IgD-negative memory B cell (primary cell): ENCODE results near the gene ARHGAP22. TPM values are rescaled to one million over a fixed set of nuclear protein-coding genes. Genes with fewer than 3 reads are reported as not detected.

Experiments
- H3K27ac Mint-ChIP-seq, 3 donors: one replicate each; pipeline ENCODE4 v1.8.0; 2020 to 2022; ENCODE audit warnings: mild to moderate bottlenecking in 3 of 3, mixed read lengths in 3 of 3, moderate library complexity in 1 of 3
- H3K27me3 Mint-ChIP-seq: one replicate; pipeline ENCODE4 v1.8.0; 2021; ENCODE audit warnings: mixed read lengths
- H3K36me3 Mint-ChIP-seq: one replicate; pipeline ENCODE4 v1.8.0; 2020; ENCODE audit warnings: mild to moderate bottlenecking, mixed read lengths
- H3K4me1 Mint-ChIP-seq, 3 donors: one replicate each; pipeline ENCODE4 v1.8.0; 2020 to 2022; ENCODE audit warnings: mixed read lengths in 3 of 3, mild to moderate bottlenecking in 1 of 3
- H3K4me3 Mint-ChIP-seq, 4 donors: one replicate each; pipeline ENCODE4 v1.8.0; 2020 to 2022; ENCODE audit warnings: mild to moderate bottlenecking in 4 of 4, mixed read lengths in 4 of 4, moderate library complexity in 3 of 4
- H3K9me3 Mint-ChIP-seq, 3 donors: one replicate each; pipeline ENCODE4 v1.8.0; 2020 to 2021; ENCODE audit warnings: mixed read lengths in 3 of 3, mild to moderate bottlenecking in 1 of 3
- polyA plus RNA-seq: library from polyadenylated mRNA; unstranded; fragments of 300-500 nt; fragmentation: Illumina TruSeq; gene quantifications from one replicate; pipeline ENCODE4 v1.2.3, GENCODE V29; 2021

ARHGAP22 gene
- polyA plus RNA-seq, 1 donor from 2014 or later, result 0.64 TPM

- Mint-ChIP-seq H3K4me1 (peaks cover 0 to 3% (median 0%) of the 10 kb centered on the region in 3 donors), H3K9me3 (no peaks in the 10 kb centered on the region), H3K27me3 (peaks cover 6% of the 10 kb centered on the region), H3K36me3 (no peaks in the 10 kb centered on the region), H3K27ac (no peak overlapping the region), H3K4me3 (no peak overlapping the region)
Measured at GRCh38 chr10:48459270-48460150, 145.4 kb downstream of the ARHGAP22 start.

- no peaks in the 10 kb centered on the region for H3K36me3 Mint-ChIP-seq
- no peak overlapping the region for H3K27ac Mint-ChIP-seq
- H3K9me3 Mint-ChIP-seq, result no peaks in the 10 kb centered on the region
- no peak overlapping the region for H3K4me3 Mint-ChIP-seq
- H3K27me3 Mint-ChIP-seq, result peaks cover 8% of the 10 kb centered on the region
- H3K4me1 Mint-ChIP-seq, result peaks cover 0 to 3% (median 0%) of the 10 kb centered on the region in 3 donors
Measured at GRCh38 chr10:48458662-48459048, 146.2 kb downstream of the ARHGAP22 start.

GRCh38 chr10:48457949-48458661 is 146.8 kb downstream of the ARHGAP22 start:
- no peaks in the 10 kb centered on the region for H3K36me3 Mint-ChIP-seq
- no peak overlapping the region for H3K27ac Mint-ChIP-seq
- H3K4me1 Mint-ChIP-seq, result peaks cover 0 to 3% (median 0%) of the 10 kb centered on the region in 3 donors
- no peak overlapping the region for H3K4me3 Mint-ChIP-seq
- H3K9me3 Mint-ChIP-seq, result no peaks in the 10 kb centered on the region
- peaks cover 8% of the 10 kb centered on the region for H3K27me3 Mint-ChIP-seq

- H3K9me3 Mint-ChIP-seq, result no peaks in the 10 kb centered on the region
- H3K27ac Mint-ChIP-seq, result peak overlapping the region in 1 of 3 donors; percentile 31
- peak overlapping the region in 1 of 4 donors; percentile 71 for H3K4me3 Mint-ChIP-seq
- H3K36me3 Mint-ChIP-seq, result no peaks in the 10 kb centered on the region
- H3K27me3 Mint-ChIP-seq, result peaks cover 8% of the 10 kb centered on the region
- H3K4me1 Mint-ChIP-seq, result peaks cover 0 to 3% (median 0%) of the 10 kb centered on the region in 3 donors
Measured at GRCh38 chr10:48456808-48457761, 147.8 kb downstream of the ARHGAP22 start.

GRCh38 chr10:48456361-48456804 is 148.5 kb downstream of the ARHGAP22 start:
- no peak overlapping the region for H3K27ac Mint-ChIP-seq
- H3K36me3 Mint-ChIP-seq, result no peaks in the 10 kb centered on the region
- peaks cover 8% of the 10 kb centered on the region for H3K27me3 Mint-ChIP-seq
- H3K4me1 Mint-ChIP-seq, result peaks cover 0 to 3% (median 0%) of the 10 kb centered on the region in 3 donors
- H3K9me3 Mint-ChIP-seq, result no peaks in the 10 kb centered on the region
- peak overlapping the region in 2 of 4 donors; percentile 23 to 49 for H3K4me3 Mint-ChIP-seq

- peaks cover 0 to 3% (median 0%) of the 10 kb centered on the region in 3 donors for H3K4me1 Mint-ChIP-seq
- no peak overlapping the region for H3K27ac Mint-ChIP-seq
- no peaks in the 10 kb centered on the region for H3K9me3 Mint-ChIP-seq
- no peaks in the 10 kb centered on the region for H3K36me3 Mint-ChIP-seq
- H3K27me3 Mint-ChIP-seq, result peaks cover 8% of the 10 kb centered on the region
- H3K4me3 Mint-ChIP-seq, result no peak overlapping the region
Measured at GRCh38 chr10:48455392-48456151, 149.3 kb downstream of the ARHGAP22 start.

- Mint-ChIP-seq H3K36me3 (no peaks in the 10 kb centered on the region), H3K4me3 (no peak overlapping the region), H3K4me1 (peaks cover 0 to 3% (median 0%) of the 10 kb centered on the region in 3 donors), H3K9me3 (no peaks in the 10 kb centered on the region), H3K27ac (no peak overlapping the region), H3K27me3 (peaks cover 8% of the 10 kb centered on the region)
Measured at GRCh38 chr10:48455055-48455391, 149.8 kb downstream of the ARHGAP22 start.

- Mint-ChIP-seq H3K9me3 (no peaks in the 10 kb centered on the region), H3K4me1 (peaks cover 0 to 3% (median 0%) of the 10 kb centered on the region in 3 donors), H3K27me3 (peaks cover 8% of the 10 kb centered on the region), H3K36me3 (no peaks in the 10 kb centered on the region), H3K4me3 (no peak overlapping the region), H3K27ac (no peak overlapping the region)
Measured at GRCh38 chr10:48454302-48455054, 150.4 kb downstream of the ARHGAP22 start.

- Mint-ChIP-seq H3K27ac (no peak overlapping the region), H3K9me3 (no peaks in the 10 kb centered on the region), H3K36me3 (no peaks in the 10 kb centered on the region), H3K27me3 (peaks cover 8% of the 10 kb centered on the region), H3K4me3 (no peak overlapping the region), H3K4me1 (peaks cover 0 to 3% (median 0%) of the 10 kb centered on the region in 3 donors)
Measured at GRCh38 chr10:48453451-48454301, 151.2 kb downstream of the ARHGAP22 start.

GRCh38 chr10:48452879-48453412 is 151.9 kb downstream of the ARHGAP22 start:
- peaks cover 0 to 3% (median 0%) of the 10 kb centered on the region in 3 donors for H3K4me1 Mint-ChIP-seq
- H3K27me3 Mint-ChIP-seq, result peaks cover 8% of the 10 kb centered on the region
- no peak overlapping the region for H3K27ac Mint-ChIP-seq
- no peak overlapping the region for H3K4me3 Mint-ChIP-seq
- H3K36me3 Mint-ChIP-seq, result no peaks in the 10 kb centered on the region
- H3K9me3 Mint-ChIP-seq, result no peaks in the 10 kb centered on the region

- no peaks in the 10 kb centered on the region for H3K36me3 Mint-ChIP-seq
- H3K4me1 Mint-ChIP-seq, result peaks cover 0 to 3% (median 0%) of the 10 kb centered on the region in 3 donors
- H3K4me3 Mint-ChIP-seq, result no peak overlapping the region
- no peaks in the 10 kb centered on the region for H3K9me3 Mint-ChIP-seq
- H3K27me3 Mint-ChIP-seq, result peaks cover 8% of the 10 kb centered on the region
- no peak overlapping the region for H3K27ac Mint-ChIP-seq
Measured at GRCh38 chr10:48451969-48452878, 152.6 kb downstream of the ARHGAP22 start.
